Peyer's patch (tissue), 4 donors: Measurements from ENCODE around the gene AK8. TPM values are rescaled to one million over a fixed set of nuclear protein-coding genes. Genes with fewer than 3 reads are reported as not detected.
A peak's percentile ranks its signal among the peaks of the same experiment; 100 is the strongest.
"Not testable (repeated sequence)": the region's sequence is repeated elsewhere in the genome, so short reads cannot be mapped to it uniquely, and the experiment has no call there.

Source experiments
- DNase-seq, 3 donors: peaks; one replicate each; pipeline ENCODE4 v3.0.0-alpha.2; 2017 to 2019
- H3K27ac ChIP-seq, 4 donors: fragments of 200-600 bp; sonication (generic); one replicate each; pipeline ENCODE4 v1.5.1; 2016 to 2019
- H3K27me3 ChIP-seq, 2 donors: fragments of 200-600 bp; sonication (generic); one replicate each; pipeline ENCODE4 v1.5.1; 2019
- H3K36me3 ChIP-seq, 3 donors: fragments of 200-600 bp; sonication (generic); one replicate each; pipeline ENCODE4 v1.5.1; 2016 to 2019
- H3K4me1 ChIP-seq, 4 donors: fragments of 200-600 bp; sonication (generic); one replicate each; pipeline ENCODE4 v1.5.1; 2016 to 2019
- H3K4me3 ChIP-seq, 4 donors: fragments of 200-600 bp; sonication (generic); 1 replicate in 3 of 4; 2 replicates in 1 of 4; pipeline ENCODE4 v1.5.1; 2016 to 2019; ENCODE audit warnings: mild to moderate bottlenecking in 1 of 4
- H3K9me3 ChIP-seq, 4 donors: fragments of 200-600 bp; sonication (generic); one replicate each; pipeline ENCODE4 v1.5.1; 2016 to 2019; ENCODE audit warnings: mild to moderate bottlenecking in 1 of 4
- CTCF ChIP-seq, 6 experiments: fragments of 450-650 bp in 4 of 6; fragments of 200-600 bp in 2 of 6; sonication (generic) in 1 of 6; IDR thresholded peaks; one replicate each; pipeline ENCODE4 v1.5.1; 2017 to 2019; ENCODE audit warnings: antibody characterized with exemption in 6 of 6, mild to moderate bottlenecking in 3 of 6, moderate library complexity in 1 of 6
- POLR2A ChIP-seq, 2 donors: fragments of 450-650 bp; IDR thresholded peaks; one replicate each; pipeline ENCODE4 v1.5.1; 2017; ENCODE audit warnings: antibody characterized with exemption in 2 of 2, mild to moderate bottlenecking in 2 of 2, moderate library complexity in 2 of 2
- total RNA-seq, 4 donors: library from RNA; depleted of rRNA; stranded (reverse); fragments of >200 nt; gene quantifications; one replicate each; pipeline ENCODE4 v1.1.0, GENCODE V29; 2016

The AK8 gene
- total RNA-seq, 4 donors from 2014 or later: not detected

GRCh38 chr9:132773764-132774339, 104.2 kb downstream of the AK8 start:
- peak in 1 of 3 donors; percentile 7 for DNase-seq
- TF ChIP-seq CTCF (IDR thresholded peaks at IDR 0.05): no peak
- TF ChIP-seq POLR2A (IDR thresholded peaks at IDR 0.05): no peak

GRCh38 chr9:132773093-132773492, 105.0 kb downstream of the AK8 start:
- peak in 1 of 3 donors; percentile 7 for DNase-seq
- Histone ChIP-seq H3K9me3 (no peaks in the 10 kb centered on the region), H3K4me1 (peaks cover 0 to 6% (median 0%) of the 10 kb centered on the region in 4 donors), H3K27me3 (no peaks in the 10 kb centered on the region), H3K27ac (no peak overlapping the region), H3K36me3 (no peaks in the 10 kb centered on the region), H3K4me3 (no peak overlapping the region)
- TF ChIP-seq POLR2A (IDR thresholded peaks at IDR 0.05) (no peak), CTCF (IDR thresholded peaks at IDR 0.05) (no peak)

More at GRCh38 chr9:132773764-132774339, 104.2 kb downstream of the AK8 start:
- Histone ChIP-seq H3K27me3 (no peaks in the 10 kb centered on the region), H3K27ac (no peak overlapping the region), H3K4me3 (no peak overlapping the region), H3K4me1 (peaks cover 0 to 6% (median 0%) of the 10 kb centered on the region in 4 donors), H3K9me3 (no peaks in the 10 kb centered on the region), H3K36me3 (no peaks in the 10 kb centered on the region)

GRCh38 chr9:132771752-132772151, 106.3 kb downstream of the AK8 start:
- not testable (repeated sequence) for H3K4me1 ChIP-seq, H3K27ac ChIP-seq, H3K4me3 ChIP-seq, H3K36me3 ChIP-seq, H3K9me3 ChIP-seq, DNase-seq, H3K27me3 ChIP-seq

DNA sequence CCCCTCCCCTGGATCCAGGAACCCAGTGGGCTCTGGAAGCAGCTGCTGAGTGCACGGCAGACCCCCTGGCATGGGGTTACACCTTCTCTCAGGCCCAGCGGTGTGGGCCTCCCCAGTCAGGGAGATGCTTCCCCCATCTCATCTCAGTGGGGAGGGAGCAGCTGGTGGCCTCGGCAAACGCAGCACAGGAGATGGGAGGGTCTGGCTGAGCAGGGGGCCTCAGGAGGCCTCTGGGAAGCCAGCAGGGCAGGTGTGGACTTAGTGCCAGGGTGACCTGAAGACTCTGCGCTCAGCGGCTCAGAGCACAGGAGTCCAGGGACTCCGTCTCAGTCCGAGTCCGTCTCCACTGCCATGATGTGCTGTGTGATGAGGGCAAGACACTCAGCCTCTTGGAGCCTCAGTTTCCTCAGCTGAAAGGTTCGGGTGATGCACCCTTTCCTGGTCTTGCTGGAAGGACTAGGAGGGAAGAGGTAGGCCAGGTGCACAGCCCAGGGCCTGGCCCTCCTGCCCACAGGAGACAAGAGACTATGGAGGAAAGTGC, 107.2 kb downstream of the AK8 start:
- no peak for DNase-seq
- Histone ChIP-seq H3K27ac (peak overlapping the region; percentile 76 to 82 (median 77)), H3K36me3 (no peaks in the 10 kb centered on the region), H3K4me1 (peaks cover 0 to 6% (median 0%) of the 10 kb centered on the region in 4 donors), H3K9me3 (no peaks in the 10 kb centered on the region), H3K4me3 (peak overlapping the region; percentile 58 to 90 (median 76)), H3K27me3 (no peaks in the 10 kb centered on the region)
- TF ChIP-seq POLR2A (IDR thresholded peaks at IDR 0.05) (no peak), CTCF (IDR thresholded peaks at IDR 0.05) (no peak)

- Histone ChIP-seq H3K4me1 (peaks cover 0 to 6% (median 0%) of the 10 kb centered on the region in 4 donors), H3K36me3 (no peaks in the 10 kb centered on the region), H3K4me3 (peak overlapping the region; percentile 58 to 90 (median 76)), H3K9me3 (no peaks in the 10 kb centered on the region), H3K27ac (peak overlapping the region; percentile 76 to 82 (median 77)), H3K27me3 (no peaks in the 10 kb centered on the region)
- DNase-seq: peak; percentile 65 to 85 (median 76)
- TF ChIP-seq POLR2A (IDR thresholded peaks at IDR 0.05): peak; percentile 15 to 37
- TF ChIP-seq CTCF (IDR thresholded peaks at IDR 0.05): no peak
Measured at GRCh38 chr9:132769906-132770769, 107.9 kb downstream of the AK8 start.
